COR-L47 (cell line): ENCODE measurements around the gene BMAL2.

Experiments used
- DNase-seq: peaks from one replicate; lab custom pipeline; 2025; lab: John Stamatoyannopoulos, UW

The BMAL2 gene

GRCh38 chr12:27359578-27360340 is 27.1 kb downstream of the BMAL2 start:
- DNase-seq, result no peak

GRCh38 chr12:27361372-27361771 is 28.7 kb downstream of the BMAL2 start:
- no peak for DNase-seq

GRCh38 chr12:27366621-27367020 is 34.0 kb downstream of the BMAL2 start:
- no peak for DNase-seq

GRCh38 chr12:27367078-27367477 is 34.4 kb downstream of the BMAL2 start:
- DNase-seq, result no peak

GRCh38 chr12:27382171-27382795 is 49.6 kb downstream of the BMAL2 start:
- no peak for DNase-seq
